Endothelial cell of umbilical vein (primary cell): ENCODE data around the gene TXNRD2. TPM values are rescaled to one million over a fixed set of nuclear protein-coding genes. Genes with fewer than 3 reads are reported as not detected.

Experiments used
- BruUV-seq: library from RNA; stranded (reverse); fragments of 400-500 nt; replicated peaks from 2 replicates; lab custom pipeline; 2021; lab: Mats Ljungman, UMichigan
- CTCF ChIA-PET: fragments of 300-600, 350-600 bp; sonication (Branson Sonifier 250); formaldehyde crosslinking; loops from one replicate; lab custom pipeline; 2021; ENCODE audit warnings: antibody characterized with exemption, inconsistent platforms; lab: Charles Lee
- POLR2A ChIA-PET: fragments of 300-600, 350-600 bp; sonication (Branson Sonifier 250); formaldehyde crosslinking; loops from one replicate; lab custom pipeline; 2021; ENCODE audit warnings: antibody characterized with exemption, inconsistent platforms; lab: Charles Lee
- DNase-seq: peaks from one replicate; pipeline ENCODE4 v3.0.0-alpha.2; 2011; ENCODE audit warnings: low read depth, low spot score
- FAIRE-seq: peaks from 2 replicates; lab custom pipeline; 2011; peaks lifted over from hg19 to GRCh38; lab: Jason Lieb, UNC
- H2AFZ ChIP-seq: 2 replicates; pipeline ENCODE4 v1.6.0; 2012; ENCODE audit warnings: low read depth, low read length, control low read depth, inconsistent platforms
- H3K27ac ChIP-seq: 2 replicates; pipeline ENCODE4 v1.5.1; 2011; ENCODE audit warnings: low read depth, mild to moderate bottlenecking, control low read depth, low read length, moderate library complexity; ENCODE audit not compliant: insufficient read depth
- H3K27me3 ChIP-seq, 2 experiments: 2 replicates each; pipeline versions ENCODE4 v1.6.0 to v1.6.1; 2011; ENCODE audit warnings: low read length in 2 of 2, mixed read lengths in 1 of 2; ENCODE audit not compliant: control insufficient read depth in 2 of 2, insufficient read depth in 2 of 2
- H3K36me3 ChIP-seq, 2 experiments: 2 replicates in 1 of 2; 3 replicates in 1 of 2; pipeline ENCODE4 v1.5.1; 2011; ENCODE audit warnings: low read length in 2 of 2, mild to moderate bottlenecking in 1 of 2, moderate library complexity in 1 of 2; ENCODE audit not compliant: control insufficient read depth in 2 of 2, insufficient read depth in 2 of 2; ENCODE audit errors: extremely low read depth in 1 of 2
- H3K4me1 ChIP-seq: 3 replicates; pipeline ENCODE4 v1.5.1; 2011; ENCODE audit warnings: mild to moderate bottlenecking, low read length; ENCODE audit not compliant: control insufficient read depth, insufficient read depth; ENCODE audit errors: extremely low read depth
- H3K4me2 ChIP-seq: 2 replicates; pipeline ENCODE4 v1.6.1; 2011; ENCODE audit warnings: low read length, control low read depth, mixed read lengths; ENCODE audit not compliant: insufficient read depth
- H3K4me3 ChIP-seq, 3 experiments: fragments of 200-600 bp in 1 of 3; sonication (generic), shearing (Covaris generic) in 1 of 3; replicated peaks in 1 of 3; 2 replicates each; pipeline ENCODE4 v1.5.1; 2011 to 2016; ENCODE audit warnings: control low read depth in 3 of 3, low read length in 3 of 3, mild to moderate bottlenecking in 2 of 3, inconsistent platforms in 1 of 3, low read depth in 1 of 3, moderate library complexity in 1 of 3; ENCODE audit not compliant: insufficient read depth in 1 of 3
- H3K79me2 ChIP-seq: 2 replicates; pipeline ENCODE4 v1.6.0; 2012; ENCODE audit warnings: low read length, inconsistent platforms; ENCODE audit not compliant: control insufficient read depth, insufficient read depth
- H3K9ac ChIP-seq: replicated peaks from 2 replicates; pipeline ENCODE3; 2011; ENCODE audit warnings: low read length, control low read depth; ENCODE audit not compliant: insufficient read depth; ENCODE audit errors: extremely low read depth
- H3K9me1 ChIP-seq: replicated peaks from 3 replicates; pipeline ENCODE4 v1.6.0; 2011; ENCODE audit warnings: mild to moderate bottlenecking, low read length; ENCODE audit not compliant: control insufficient read depth, insufficient read depth; ENCODE audit errors: extremely low read depth
- H3K9me3 ChIP-seq: replicated peaks from 2 replicates; pipeline ENCODE4 v1.5.1; 2012; ENCODE audit warnings: low read length, inconsistent platforms; ENCODE audit not compliant: control insufficient read depth, insufficient read depth
- H4K20me1 ChIP-seq: replicated peaks from 2 replicates; pipeline ENCODE3; 2011; ENCODE audit warnings: mild to moderate bottlenecking, low read length; ENCODE audit not compliant: control insufficient read depth, insufficient read depth; ENCODE audit errors: extremely low read depth
- EZH2 ChIP-seq: IDR thresholded peaks from 2 replicates; pipeline ENCODE4 v1.6.1; 2012; ENCODE audit warnings: borderline replicate concordance, low read depth, mild to moderate bottlenecking, moderate library complexity, low read length, inconsistent platforms; ENCODE audit not compliant: severe bottlenecking
- FOS ChIP-seq: IDR thresholded peaks from 2 replicates; pipeline ENCODE4 v1.6.1; 2011; ENCODE audit warnings: mild to moderate bottlenecking, low read length, moderate library complexity, borderline replicate concordance; ENCODE audit not compliant: insufficient read depth
- GATA2 ChIP-seq: IDR thresholded peaks from 2 replicates; pipeline ENCODE4 v1.7.0; 2011; ENCODE audit warnings: low read depth, mild to moderate bottlenecking, moderate library complexity, mixed read lengths, low read length; ENCODE audit not compliant: insufficient read length, insufficient read depth
- JUN ChIP-seq: IDR thresholded peaks from 2 replicates; pipeline ENCODE4 v1.6.1; 2011; ENCODE audit warnings: borderline replicate concordance, low read depth; ENCODE audit not compliant: insufficient read length, insufficient read depth
- MYC ChIP-seq: IDR thresholded peaks from one replicate; pipeline ENCODE4 v1.6.1; 2011; ENCODE audit warnings: mild to moderate bottlenecking, low read depth, low read length
- POLR2A ChIP-seq: IDR thresholded peaks from 2 replicates; pipeline ENCODE4 v1.6.1; 2012; ENCODE audit warnings: low read depth, mild to moderate bottlenecking, control low read depth, low read length
- POLR2AphosphoS5 ChIP-seq: IDR thresholded peaks from 2 replicates; pipeline ENCODE4 v1.6.1; 2012; ENCODE audit warnings: low read depth, mild to moderate bottlenecking, control low read depth, low read length, moderate library complexity; ENCODE audit not compliant: insufficient read depth
- dilution Hi-C: fragments of 300-500 bp; cut with MboI; formaldehyde crosslinking; loops from one replicate; pipeline ENCODE4 v1.15.0; 2019; ENCODE audit warnings: low sequenced_read_pairs; ENCODE audit not compliant: extremely low pct_ligation_motif_present
- intact Hi-C: fragments of 100-400 bp; cut with micrococcal nuclease; formaldehyde crosslinking; loops from one replicate; pipeline ENCODE4 v1.10.0; 2022
- polyA plus RNA-seq, 4 experiments: library from polyadenylated mRNA; depleted of rRNA in 3 of 4; stranded (reverse) in 3 of 4; unstranded in 1 of 4; fragments of >200 nt; gene quantifications; 2 replicates each; pipeline versions ENCODE4 v1.2.1 to v1.2.3, GENCODE V29; 2011 to 2012; ENCODE audit warnings: missing spikeins in 1 of 4
- total RNA-seq: library from RNA; stranded (reverse); gene quantifications from 2 replicates; pipeline ENCODE4 v1.2.3, GENCODE V29; 2021
- TF ChIP-seq, protein P1 (sequence below): IDR thresholded peaks from 2 replicates; pipeline ENCODE4 v1.6.1; 2011; ENCODE audit not compliant: insufficient read depth, insufficient read length
- TF ChIP-seq, protein P2 (sequence below), 2 donors: IDR thresholded peaks; 1 replicate in 1 of 2; 2 replicates in 1 of 2; pipeline ENCODE4 v1.5.1; 2011; ENCODE audit warnings: low read length in 2 of 2, mild to moderate bottlenecking in 2 of 2, moderate library complexity in 2 of 2, control low read depth in 1 of 2, inconsistent platforms in 1 of 2, low read depth in 1 of 2; ENCODE audit not compliant: insufficient read depth in 1 of 2; ENCODE audit errors: extremely low read depth in 1 of 2

The TXNRD2 gene
- total and polyA plus RNA-seq, 2 donors (not counting 3 experiments of a cell fraction or from before 2014, with no cell fraction given): 211 to 440 TPM

DNA sequence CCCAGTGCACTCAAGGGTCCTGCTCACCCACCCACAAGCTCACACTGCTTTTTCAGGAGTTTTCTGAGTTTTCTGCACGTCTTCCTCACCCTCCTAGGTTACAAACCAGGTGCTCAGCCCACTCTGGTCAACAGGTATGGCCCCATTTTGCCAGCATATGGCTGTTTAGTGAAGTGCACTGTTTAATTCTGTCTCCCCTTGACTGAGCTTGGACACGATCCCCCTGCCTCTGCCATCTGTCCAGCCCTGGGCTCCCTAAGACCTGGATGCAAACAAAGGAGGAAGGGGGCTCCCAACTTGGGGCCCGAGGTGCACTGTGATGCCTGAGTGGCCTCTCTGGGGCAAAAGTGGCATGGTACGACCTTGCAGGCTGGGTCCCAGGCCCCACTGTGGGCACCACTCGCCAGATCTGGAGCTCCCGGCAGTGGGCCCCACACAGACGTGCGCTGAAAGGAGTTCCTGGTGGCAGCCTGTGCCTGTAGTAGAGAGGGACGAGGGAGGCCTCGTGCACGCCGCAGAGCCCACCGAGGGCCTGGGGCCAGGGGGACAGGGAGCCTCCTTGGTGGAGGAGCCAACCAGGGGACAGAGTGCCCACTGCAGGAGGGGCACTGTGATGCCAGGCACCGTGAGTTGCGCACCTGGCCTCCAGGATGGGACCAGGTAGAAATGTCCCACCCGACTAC is 37.3 kb downstream of the TXNRD2 start:
- H3K36me3 ChIP-seq: peaks cover 2 to 7% of the 10 kb centered on the region in 2 experiments
- H3K9ac ChIP-seq: no peak overlapping the region
- TF ChIP-seq POLR2AphosphoS5 (no peak), POLR2A (no peak), GATA2 (no peak), MYC (no peak), JUN (no peak), EZH2 (no peak), FOS (no peak)
- TF ChIP-seq, protein P1, sequence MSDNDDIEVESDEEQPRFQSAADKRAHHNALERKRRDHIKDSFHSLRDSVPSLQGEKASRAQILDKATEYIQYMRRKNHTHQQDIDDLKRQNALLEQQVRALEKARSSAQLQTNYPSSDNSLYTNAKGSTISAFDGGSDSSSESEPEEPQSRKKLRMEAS: no peak
- TF ChIP-seq, protein P2, sequence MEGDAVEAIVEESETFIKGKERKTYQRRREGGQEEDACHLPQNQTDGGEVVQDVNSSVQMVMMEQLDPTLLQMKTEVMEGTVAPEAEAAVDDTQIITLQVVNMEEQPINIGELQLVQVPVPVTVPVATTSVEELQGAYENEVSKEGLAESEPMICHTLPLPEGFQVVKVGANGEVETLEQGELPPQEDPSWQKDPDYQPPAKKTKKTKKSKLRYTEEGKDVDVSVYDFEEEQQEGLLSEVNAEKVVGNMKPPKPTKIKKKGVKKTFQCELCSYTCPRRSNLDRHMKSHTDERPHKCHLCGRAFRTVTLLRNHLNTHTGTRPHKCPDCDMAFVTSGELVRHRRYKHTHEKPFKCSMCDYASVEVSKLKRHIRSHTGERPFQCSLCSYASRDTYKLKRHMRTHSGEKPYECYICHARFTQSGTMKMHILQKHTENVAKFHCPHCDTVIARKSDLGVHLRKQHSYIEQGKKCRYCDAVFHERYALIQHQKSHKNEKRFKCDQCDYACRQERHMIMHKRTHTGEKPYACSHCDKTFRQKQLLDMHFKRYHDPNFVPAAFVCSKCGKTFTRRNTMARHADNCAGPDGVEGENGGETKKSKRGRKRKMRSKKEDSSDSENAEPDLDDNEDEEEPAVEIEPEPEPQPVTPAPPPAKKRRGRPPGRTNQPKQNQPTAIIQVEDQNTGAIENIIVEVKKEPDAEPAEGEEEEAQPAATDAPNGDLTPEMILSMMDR (IDR thresholded peaks at IDR 0.05; ENCODE audit: extremely low read depth in 1 of 2, insufficient read depth in 1 of 2, low read depth in 1 of 2, low read length in 2 of 2): no peak
- H3K4me3 ChIP-seq: no peak overlapping the region
- no peak overlapping the region for H3K4me2 ChIP-seq
- H3K27me3 ChIP-seq: no peaks in the 10 kb centered on the region
- H2AFZ ChIP-seq: no peak overlapping the region
- CTCF ChIA-PET: interaction anchor here (1.4 to 6.5 kb wide), 2 partner anchors 49 to 173 kb away, joined by 3 to 51 read pairs; no protein-coding TSS in a partner anchor
- POLR2A ChIA-PET: no interaction called here
- intact Hi-C loops: no loop called here
- no peaks in the 10 kb centered on the region for H3K79me2 ChIP-seq
- dilution Hi-C loops: no loop called here
- DNase-seq: no peak
- FAIRE-seq: no peak
- H3K4me1 ChIP-seq: no peaks in the 10 kb centered on the region
- no peaks in the 10 kb centered on the region for H3K9me3 ChIP-seq
- no peak overlapping the region for H3K27ac ChIP-seq
- H3K9me1 ChIP-seq: no peaks in the 10 kb centered on the region
- no TSS peak for BruUV-seq
- H4K20me1 ChIP-seq: no peaks in the 10 kb centered on the region
